Measurements from ENCODE around the gene PJA1.

Gene PJA1

GRCh38 chrX:69148946-69149345, 16.3 kb downstream of the PJA1 start:
- H3K36me3 ChIP-seq (replicated peaks) = no peaks in the 10 kb centered on the region
- TF ChIP-seq CTCF (IDR thresholded peaks at IDR 0.05; ENCODE audit: low read depth, low read length, missing control alignments) = no peak
- H3K4me3 ChIP-seq (ENCODE audit: low read depth, low read length) = no peak overlapping the region
- no peaks in the 10 kb centered on the region for H3K27me3 ChIP-seq (replicated peaks)
- no peak overlapping the region for H3K27ac ChIP-seq
- in situ Hi-C loops (cut with HindIII; ENCODE audit: low pct_ligation_motif_present, low sequenced_read_pairs) = no loop called here
- no peak for DNase-seq

GRCh38 chrX:69146739-69147138, 18.5 kb downstream of the PJA1 start:
- no peaks in the 10 kb centered on the region for H3K36me3 ChIP-seq (replicated peaks)
- H3K27me3 ChIP-seq (replicated peaks) = no peaks in the 10 kb centered on the region
- no peak overlapping the region for H3K4me3 ChIP-seq (ENCODE audit: low read depth, low read length)
- no peak for TF ChIP-seq CTCF (IDR thresholded peaks at IDR 0.05; ENCODE audit: low read depth, low read length, missing control alignments)
- no peak for DNase-seq
- in situ Hi-C loops (cut with HindIII; ENCODE audit: low pct_ligation_motif_present, low sequenced_read_pairs) = no loop called here
- H3K27ac ChIP-seq = no peak overlapping the region

- Histone ChIP-seq H3K27me3 (replicated peaks) (no peaks in the 10 kb centered on the region), H3K4me3 (ENCODE audit: low read depth, low read length) (no peak overlapping the region), H3K27ac (no peak overlapping the region), H3K36me3 (replicated peaks) (no peaks in the 10 kb centered on the region)
- no peak for DNase-seq
- no peak for TF ChIP-seq CTCF (IDR thresholded peaks at IDR 0.05; ENCODE audit: low read depth, low read length, missing control alignments)
- in situ Hi-C loops (cut with HindIII; ENCODE audit: low pct_ligation_motif_present, low sequenced_read_pairs) = no loop called here
Observed at GRCh38 chrX:69145714-69146113, 19.5 kb downstream of the PJA1 start.

GRCh38 chrX:69144838-69145680, 20.2 kb downstream of the PJA1 start:
- in situ Hi-C loops (cut with HindIII; ENCODE audit: low pct_ligation_motif_present, low sequenced_read_pairs) = no loop called here
- Histone ChIP-seq H3K27me3 (replicated peaks) (no peaks in the 10 kb centered on the region), H3K4me3 (ENCODE audit: low read depth, low read length) (no peak overlapping the region), H3K27ac (no peak overlapping the region), H3K36me3 (replicated peaks) (no peaks in the 10 kb centered on the region)
- TF ChIP-seq CTCF (IDR thresholded peaks at IDR 0.05; ENCODE audit: low read depth, low read length, missing control alignments) = no peak
- no peak for DNase-seq

- H3K4me3 ChIP-seq (ENCODE audit: low read depth, low read length) = no peak overlapping the region
- in situ Hi-C loops (cut with HindIII; ENCODE audit: low pct_ligation_motif_present, low sequenced_read_pairs) = no loop called here
- H3K27ac ChIP-seq = no peak overlapping the region
- no peak for TF ChIP-seq CTCF (IDR thresholded peaks at IDR 0.05; ENCODE audit: low read depth, low read length, missing control alignments)
- no peaks in the 10 kb centered on the region for H3K36me3 ChIP-seq (replicated peaks)
- H3K27me3 ChIP-seq (replicated peaks) = no peaks in the 10 kb centered on the region
- DNase-seq = no peak
Observed at GRCh38 chrX:69143530-69143929, 21.7 kb downstream of the PJA1 start.
